Measurements from ENCODE around the gene PALLD. TPM values are rescaled to one million over a fixed set of nuclear protein-coding genes. Genes with fewer than 3 reads are reported as not detected.

The PALLD gene
- total RNA-seq, 1 experiment from 2014 or later, result 27.6 TPM

GRCh38 chr4:168637872-168638756 lies 141.3 kb downstream of the PALLD start:
- no peaks in the 10 kb centered on the region for H3K36me3 Mint-ChIP-seq (ENCODE audit: insufficient read depth, unreplicated experiment)
- CTCF ChIA-PET, result no interaction called here
- H3K9me3 Mint-ChIP-seq (ENCODE audit: low read depth, unreplicated experiment), result no peaks in the 10 kb centered on the region
- DNase-seq, result no peak
- no TSS peak for BruUV-seq (replicated peaks)
- H3K27me3 Mint-ChIP-seq (ENCODE audit: unreplicated experiment), result no peaks in the 10 kb centered on the region
- intact Hi-C loops (cut with micrococcal nuclease; ENCODE audit: unreplicated experiment), result no loop called here
- TF ChIP-seq CTCF (IDR thresholded peaks at IDR 0.05; ENCODE audit: unreplicated experiment), result no peak
- H3K27ac Mint-ChIP-seq (ENCODE audit: unreplicated experiment), result no peak overlapping the region
- peaks cover 9% of the 10 kb centered on the region for H3K4me1 Mint-ChIP-seq (ENCODE audit: low read depth, unreplicated experiment)
- no peak overlapping the region for H3K4me3 Mint-ChIP-seq (ENCODE audit: low read depth, unreplicated experiment)

- H3K27me3 Mint-ChIP-seq (ENCODE audit: unreplicated experiment), result no peaks in the 10 kb centered on the region
- no peak for TF ChIP-seq CTCF (IDR thresholded peaks at IDR 0.05; ENCODE audit: unreplicated experiment)
- DNase-seq, result no peak
- H3K4me1 Mint-ChIP-seq (ENCODE audit: low read depth, unreplicated experiment), result peaks cover 9% of the 10 kb centered on the region
- H3K36me3 Mint-ChIP-seq (ENCODE audit: insufficient read depth, unreplicated experiment), result no peaks in the 10 kb centered on the region
- BruUV-seq (replicated peaks), result no TSS peak
- CTCF ChIA-PET, result no interaction called here
- no peak overlapping the region for H3K4me3 Mint-ChIP-seq (ENCODE audit: low read depth, unreplicated experiment)
- no peak overlapping the region for H3K27ac Mint-ChIP-seq (ENCODE audit: unreplicated experiment)
- intact Hi-C loops (cut with micrococcal nuclease; ENCODE audit: unreplicated experiment), result no loop called here
- no peaks in the 10 kb centered on the region for H3K9me3 Mint-ChIP-seq (ENCODE audit: low read depth, unreplicated experiment)
Measured at GRCh38 chr4:168639914-168640313, 143.1 kb downstream of the PALLD start.

DNA sequence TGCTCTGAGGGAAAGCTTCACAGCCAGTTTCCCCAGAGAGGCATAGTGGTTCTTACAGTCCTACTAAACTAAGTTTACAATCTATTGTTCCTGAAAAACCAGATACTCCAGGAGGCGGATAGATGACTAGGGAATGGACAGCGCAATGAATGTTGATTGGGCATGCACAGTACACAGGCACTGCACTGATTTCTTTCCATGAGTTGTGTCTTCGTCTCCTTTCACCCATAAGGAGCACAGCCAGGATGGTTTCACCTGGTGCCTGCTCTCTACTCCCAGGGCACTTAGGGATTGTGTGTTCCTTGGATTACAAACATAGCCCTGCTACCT lies 144.9 kb downstream of the PALLD start:
- Mint-ChIP-seq H3K9me3 (ENCODE audit: low read depth, unreplicated experiment) (no peaks in the 10 kb centered on the region), H3K27me3 (ENCODE audit: unreplicated experiment) (no peaks in the 10 kb centered on the region), H3K4me3 (ENCODE audit: low read depth, unreplicated experiment) (no peak overlapping the region), H3K36me3 (ENCODE audit: insufficient read depth, unreplicated experiment) (no peaks in the 10 kb centered on the region), H3K27ac (ENCODE audit: unreplicated experiment) (no peak overlapping the region), H3K4me1 (ENCODE audit: low read depth, unreplicated experiment) (peaks cover 4% of the 10 kb centered on the region)
- BruUV-seq (replicated peaks), result no TSS peak
- CTCF ChIA-PET, result no interaction called here
- TF ChIP-seq CTCF (IDR thresholded peaks at IDR 0.05; ENCODE audit: unreplicated experiment), result no peak
- intact Hi-C loops (cut with micrococcal nuclease; ENCODE audit: unreplicated experiment), result no loop called here
- no peak for DNase-seq

DNA sequence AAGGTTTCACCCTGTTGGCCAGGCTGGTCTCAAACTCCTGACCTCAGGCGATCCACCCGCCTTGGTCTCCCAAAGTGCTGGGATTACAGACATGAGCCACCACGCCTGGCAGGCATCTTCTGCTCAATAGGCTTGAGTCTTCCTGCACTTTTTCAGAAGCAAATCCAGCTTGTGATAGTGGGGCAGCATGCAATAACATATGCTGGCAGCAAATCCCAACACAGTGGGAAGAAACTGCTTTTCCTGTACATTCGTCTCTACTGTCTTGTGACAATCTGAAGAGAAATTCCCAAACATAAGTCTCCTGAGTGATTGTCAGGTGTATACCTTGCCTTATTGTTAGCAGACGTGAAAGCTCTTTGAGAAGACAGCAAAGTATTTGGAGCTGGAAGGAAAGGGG lies 145.7 kb downstream of the PALLD start:
- no TSS peak for BruUV-seq (replicated peaks)
- intact Hi-C loops (cut with micrococcal nuclease; ENCODE audit: unreplicated experiment), result no loop called here
- H3K4me3 Mint-ChIP-seq (ENCODE audit: low read depth, unreplicated experiment), result no peak overlapping the region
- no peak overlapping the region for H3K27ac Mint-ChIP-seq (ENCODE audit: unreplicated experiment)
- no peaks in the 10 kb centered on the region for H3K27me3 Mint-ChIP-seq (ENCODE audit: unreplicated experiment)
- no peaks in the 10 kb centered on the region for H3K36me3 Mint-ChIP-seq (ENCODE audit: insufficient read depth, unreplicated experiment)
- no peak for TF ChIP-seq CTCF (IDR thresholded peaks at IDR 0.05; ENCODE audit: unreplicated experiment)
- H3K4me1 Mint-ChIP-seq (ENCODE audit: low read depth, unreplicated experiment), result no peaks in the 10 kb centered on the region
- no peaks in the 10 kb centered on the region for H3K9me3 Mint-ChIP-seq (ENCODE audit: low read depth, unreplicated experiment)
- CTCF ChIA-PET, result no interaction called here
- no peak for DNase-seq

All from Calu3 (cell line).